ENCODE measurements around the gene GABRR2.
"Not testable (repeated sequence)": the region's sequence is repeated elsewhere in the genome, so short reads cannot be mapped to it uniquely, and the experiment has no call there.

The GABRR2 gene

GRCh38 chr6:89323511-89323971 lies 8.4 kb upstream of the GABRR2 start:
- DNase-seq: no peak

- no peak for DNase-seq
Observed at GRCh38 chr6:89321131-89321970, 6.3 kb upstream of the GABRR2 start.

DNA sequence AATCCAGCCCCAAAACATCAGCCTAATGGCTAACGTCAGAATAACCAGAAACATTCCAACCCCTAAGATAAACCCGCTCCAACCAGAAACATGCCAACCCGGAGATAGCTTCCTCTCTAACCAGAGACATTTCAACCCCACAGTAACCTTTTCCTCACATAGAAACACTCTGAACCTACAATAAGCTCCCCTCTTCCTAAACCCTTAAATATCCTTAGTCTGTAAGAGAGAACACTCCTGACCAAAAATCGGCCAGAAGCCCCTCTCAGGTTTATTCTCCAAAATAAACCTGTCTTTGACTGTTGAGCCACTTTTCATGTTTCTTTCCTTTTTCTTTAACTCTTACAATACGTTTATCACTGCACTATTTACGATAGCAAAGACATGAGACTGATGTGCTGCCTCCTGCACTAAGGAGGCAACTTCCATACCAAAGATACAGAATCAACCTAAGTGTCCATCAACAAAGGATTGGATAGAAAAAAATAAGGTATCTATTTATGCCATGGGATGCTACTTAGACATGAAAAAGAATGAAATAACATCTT lies 5.0 kb upstream of the GABRR2 start:
- DNase-seq: no peak

DNA sequence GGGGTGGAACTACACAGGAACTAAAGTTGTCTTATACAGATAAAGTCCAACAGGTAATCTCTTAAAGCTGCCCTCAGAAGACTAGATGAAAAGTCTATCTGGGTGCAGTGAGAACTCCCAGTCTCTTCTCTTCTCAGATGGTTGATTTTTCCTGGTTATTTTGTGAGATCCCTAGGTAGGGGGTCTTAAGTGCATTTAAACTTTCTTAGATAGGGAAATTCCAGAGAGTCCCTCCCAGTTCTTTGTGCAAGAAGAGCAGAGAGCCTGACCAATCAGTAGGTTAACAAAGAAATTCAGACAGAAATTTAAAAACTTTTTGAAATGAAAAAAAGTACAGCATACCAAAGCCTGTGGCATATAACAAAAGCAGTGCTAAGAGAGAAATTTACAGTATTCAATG lies 2.0 kb upstream of the GABRR2 start:
- DNase-seq: no peak

- DNase-seq: no peak
Observed at GRCh38 chr6:89314692-89315091, 407 bp downstream of the GABRR2 start.

- no peak for DNase-seq
Observed at GRCh38 chr6:89313006-89313405, 2.1 kb downstream of the GABRR2 start.

- peak; percentile 27 for DNase-seq
Observed at GRCh38 chr6:89311853-89312531, 3.1 kb downstream of the GABRR2 start.

DNA sequence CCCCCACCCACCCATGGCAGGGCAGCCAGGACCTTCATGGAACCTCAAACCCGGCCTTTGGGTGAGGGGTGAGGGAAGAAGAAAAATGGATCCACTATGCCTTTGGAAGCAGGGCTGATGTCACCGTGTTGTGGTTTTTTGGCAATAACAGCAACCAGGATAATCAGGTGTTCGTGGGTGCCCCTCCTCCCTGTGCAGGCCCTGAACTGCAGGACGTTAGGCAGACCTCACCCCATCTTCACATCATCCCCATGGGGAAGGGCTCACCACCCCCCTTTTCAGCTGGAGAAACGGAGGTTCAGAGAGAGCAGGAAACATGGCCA lies 3.6 kb downstream of the GABRR2 start:
- no peak for DNase-seq

DNA sequence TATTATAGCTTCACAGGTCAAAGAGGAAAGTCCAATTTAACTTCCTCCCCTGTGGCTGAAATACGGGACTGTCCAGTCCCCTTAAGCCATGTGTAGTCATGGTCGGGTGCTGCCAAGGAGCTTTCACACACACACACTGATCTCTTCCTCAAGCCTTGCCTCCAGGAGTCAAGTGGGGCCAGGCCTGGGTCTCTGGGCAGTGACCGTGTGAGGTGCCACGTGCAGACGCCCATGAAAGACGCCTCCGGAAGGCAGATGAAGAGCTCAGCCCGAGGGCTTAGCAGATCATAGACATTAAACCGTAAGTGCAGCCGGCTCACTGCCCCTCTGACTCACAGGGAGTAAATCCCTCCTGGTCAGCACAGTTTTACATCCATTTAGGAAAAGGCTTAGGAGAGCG lies 4.2 kb downstream of the GABRR2 start:
- DNase-seq: no peak

GRCh38 chr6:89308525-89309395 lies 6.3 kb downstream of the GABRR2 start:
- DNase-seq: no peak

DNA sequence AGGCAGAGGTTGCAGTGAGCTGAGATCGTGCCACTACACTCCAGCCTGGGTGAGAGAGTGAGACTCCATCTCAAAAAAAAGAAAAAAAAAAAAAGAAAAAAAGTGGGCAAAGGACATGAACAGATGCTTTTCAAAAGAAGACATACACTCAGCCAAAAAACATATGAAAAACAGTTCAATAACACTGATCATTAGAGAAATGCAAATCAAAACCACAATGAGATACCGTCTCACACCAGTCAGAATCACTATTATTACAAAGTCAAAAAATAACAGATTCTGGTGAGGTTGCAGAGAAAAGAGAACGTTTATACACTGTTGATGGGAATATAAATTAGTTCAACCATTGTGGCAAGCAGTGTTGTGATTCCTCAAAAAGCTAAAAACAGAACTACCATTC lies 10.6 kb downstream of the GABRR2 start:
- not testable (repeated sequence) for DNase-seq

DNA sequence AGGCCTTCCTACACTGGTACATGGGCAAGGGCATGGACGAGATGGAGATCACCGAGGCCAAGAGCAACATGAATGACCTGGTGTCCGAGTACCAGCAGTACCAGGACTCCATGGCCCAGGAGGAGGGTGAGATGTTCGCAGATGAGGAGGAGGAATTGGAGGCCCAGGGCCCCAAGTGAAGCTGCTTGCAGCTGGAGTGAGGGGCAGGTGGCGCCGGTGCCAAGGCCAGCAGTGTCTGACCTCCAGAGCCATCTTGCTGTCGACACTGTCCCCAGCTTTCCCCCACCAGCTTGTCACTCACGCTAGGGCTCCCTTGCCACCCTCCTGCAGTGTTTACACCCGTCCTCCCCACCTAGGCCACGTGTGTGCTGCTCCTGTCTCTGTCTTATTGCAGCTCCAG lies 12.2 kb downstream of the GABRR2 start:
- DNase-seq: no peak

GRCh38 chr6:89302195-89302770 lies 12.8 kb downstream of the GABRR2 start:
- peak; percentile 6 for DNase-seq

GRCh38 chr6:89301586-89302194 lies 13.4 kb downstream of the GABRR2 start:
- no peak for DNase-seq

GRCh38 chr6:89299466-89299850 lies 15.6 kb downstream of the GABRR2 start:
- DNase-seq: peak; percentile 74

DNA sequence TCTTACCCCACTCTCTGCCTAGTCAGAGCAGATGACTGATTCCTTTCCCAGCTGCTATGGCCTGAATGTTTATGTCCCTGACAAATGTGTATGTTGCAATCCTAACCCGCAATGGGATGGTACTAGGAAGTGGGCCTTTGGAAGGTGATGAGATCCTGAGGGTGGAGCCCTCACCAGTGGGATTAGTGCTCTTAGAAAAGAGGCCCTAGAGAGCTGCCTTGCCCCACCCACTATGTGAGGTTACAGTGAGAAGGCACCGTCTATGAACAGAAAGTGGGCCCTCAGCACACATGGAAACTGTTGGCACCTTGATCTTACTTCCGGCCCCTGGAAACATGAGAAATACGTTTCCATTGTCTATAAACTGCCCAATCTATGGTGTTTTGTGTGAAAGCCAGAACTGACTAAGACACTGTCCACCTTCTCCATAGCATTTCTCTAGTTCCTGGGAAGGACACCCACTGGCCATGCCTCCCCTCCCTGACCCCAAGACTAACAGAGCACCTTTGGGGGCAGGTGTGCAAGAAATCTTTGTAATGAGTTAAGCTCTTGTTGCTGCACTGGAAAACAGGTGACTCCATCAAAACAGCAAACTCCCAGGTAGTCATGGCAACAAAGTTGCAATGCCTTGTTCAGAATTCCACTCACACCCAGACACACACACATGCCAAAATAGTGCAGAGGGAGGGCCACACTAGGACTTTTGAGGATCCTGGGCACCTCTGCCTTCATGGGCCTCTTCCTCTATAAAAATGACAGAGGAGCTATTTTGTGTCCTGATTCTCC lies 16.2 kb downstream of the GABRR2 start:
- DNase-seq: peak; percentile 89

- peak; percentile 96 for DNase-seq
Observed at GRCh38 chr6:89297695-89298351, 17.3 kb downstream of the GABRR2 start.

GRCh38 chr6:89295981-89296380 lies 19.1 kb downstream of the GABRR2 start:
- DNase-seq: peak; percentile 4

DNA sequence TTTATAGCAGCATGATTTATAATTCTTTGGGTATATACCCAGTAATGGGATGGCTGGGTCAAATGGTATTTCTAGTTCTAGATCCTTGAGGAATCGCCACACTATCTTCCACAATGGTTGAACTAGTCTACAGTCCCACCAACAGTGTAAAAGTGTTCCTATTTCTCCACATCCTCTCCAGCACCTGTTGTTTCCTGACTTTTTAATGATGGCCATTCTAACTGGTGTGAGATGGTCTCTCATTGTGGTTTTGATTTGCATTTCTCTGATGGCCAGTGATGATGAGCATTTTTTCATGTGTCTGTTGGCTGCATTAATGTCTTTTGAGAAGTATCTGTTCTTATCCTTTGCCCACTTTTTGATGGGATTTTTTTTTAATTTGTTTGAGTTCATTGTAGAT lies 20.0 kb downstream of the GABRR2 start:
- DNase-seq: not testable (repeated sequence)

GRCh38 chr6:89291256-89291819 lies 23.8 kb downstream of the GABRR2 start:
- peak; percentile 57 for DNase-seq
